Keratinocyte (primary cell): ENCODE results near the gene AIG1. TPM values are rescaled to one million over a fixed set of nuclear protein-coding genes. Genes with fewer than 3 reads are reported as not detected.

ENCODE experiments used
- DNase-seq: peaks from one replicate; pipeline ENCODE4 v3.0.0-alpha.2; 2011; ENCODE audit warnings: low read depth, missing footprints, low spot score
- FAIRE-seq: peaks from 2 replicates; lab custom pipeline; 2011; peaks lifted over from hg19 to GRCh38; lab: Jason Lieb, UNC
- H2AFZ ChIP-seq: 2 replicates; pipeline ENCODE4 v1.6.0; 2012; ENCODE audit warnings: low read length, control low read depth, inconsistent platforms; ENCODE audit not compliant: control insufficient read depth
- H3K27ac ChIP-seq: 2 replicates; pipeline ENCODE4 v1.5.1; 2011; ENCODE audit warnings: low read length; ENCODE audit not compliant: control insufficient read depth, insufficient read depth
- H3K27me3 ChIP-seq: 3 replicates; pipeline ENCODE4 v1.6.0; 2011; ENCODE audit warnings: low read length; ENCODE audit not compliant: control insufficient read depth, insufficient read depth; ENCODE audit errors: extremely low read depth
- H3K36me3 ChIP-seq, 2 experiments: 2 replicates in 1 of 2; 3 replicates in 1 of 2; pipeline ENCODE4 v1.5.1; 2011; ENCODE audit warnings: low read length in 2 of 2, mild to moderate bottlenecking in 1 of 2; ENCODE audit not compliant: control insufficient read depth in 2 of 2, insufficient read depth in 2 of 2; ENCODE audit errors: extremely low read depth in 1 of 2
- H3K4me1 ChIP-seq: 3 replicates; pipeline ENCODE4 v1.5.1; 2011; ENCODE audit warnings: low read length; ENCODE audit not compliant: control insufficient read depth, insufficient read depth; ENCODE audit errors: extremely low read depth
- H3K4me2 ChIP-seq: 3 replicates; pipeline ENCODE4 v1.6.0; 2011; ENCODE audit warnings: low read depth, low read length; ENCODE audit not compliant: control insufficient read depth, insufficient read depth; ENCODE audit errors: extremely low read depth
- H3K4me3 ChIP-seq, 3 experiments: fragments of 200-600 bp in 1 of 3; sonication (generic) in 1 of 3; 2 replicates in 2 of 3; 3 replicates in 1 of 3; pipeline ENCODE4 v1.5.1; 2011 to 2016; ENCODE audit warnings: low read length in 3 of 3, mild to moderate bottlenecking in 3 of 3, control low read depth in 2 of 3, inconsistent platforms in 1 of 3, low read depth in 1 of 3, mixed read lengths in 1 of 3, mixed run types in 1 of 3, moderate library complexity in 1 of 3; ENCODE audit not compliant: control insufficient read depth in 2 of 3, insufficient read depth in 2 of 3; ENCODE audit errors: extremely low read depth in 1 of 3
- H3K79me2 ChIP-seq: 2 replicates; pipeline ENCODE4 v1.6.0; 2012; ENCODE audit warnings: low read length; ENCODE audit not compliant: control insufficient read depth, insufficient read depth
- H3K9ac ChIP-seq: 3 replicates; pipeline ENCODE4 v1.6.0; 2011; ENCODE audit warnings: low read length; ENCODE audit not compliant: control insufficient read depth, insufficient read depth; ENCODE audit errors: extremely low read depth
- H3K9me1 ChIP-seq: 3 replicates; pipeline ENCODE4 v1.6.0; 2011; ENCODE audit warnings: low read length; ENCODE audit not compliant: control insufficient read depth, insufficient read depth; ENCODE audit errors: extremely low read depth
- H3K9me3 ChIP-seq: 2 replicates; pipeline ENCODE4 v1.5.1; 2012; ENCODE audit warnings: low read depth, low read length; ENCODE audit not compliant: control insufficient read depth
- H4K20me1 ChIP-seq: 3 replicates; pipeline ENCODE4 v1.6.0; 2011; ENCODE audit warnings: low read length; ENCODE audit not compliant: control insufficient read depth, insufficient read depth; ENCODE audit errors: extremely low read depth
- EZH2 ChIP-seq: IDR thresholded peaks from one replicate; pipeline ENCODE4 v1.6.1; 2012; ENCODE audit warnings: inconsistent platforms, mild to moderate bottlenecking, low read length, moderate library complexity
- dilution Hi-C: fragments of 300-500 bp; cut with MboI; formaldehyde crosslinking; loops from one replicate; pipeline ENCODE4 v1.7.0; 2020; ENCODE audit warnings: low sequenced_read_pairs; ENCODE audit not compliant: extremely low pct_ligation_motif_present
- polyA plus RNA-seq, 5 experiments: library from polyadenylated mRNA; depleted of rRNA in 3 of 5; stranded (reverse) in 3 of 5; stranded (forward) in 1 of 5; unstranded in 1 of 5; fragments of >200 nt; gene quantifications; 1 replicate in 1 of 5; 2 replicates in 3 of 5; 3 replicates in 1 of 5; pipeline versions ENCODE4 v1.2.1 to v1.2.3, GENCODE V29; 2011 to 2012; ENCODE audit warnings: missing spikeins in 2 of 5, low read depth in 1 of 5, low replicate concordance in 1 of 5
- TF ChIP-seq, protein P1 (sequence below), 3 experiments: IDR thresholded peaks in 1 of 3; conservative IDR thresholded peaks in 1 of 3; optimal IDR thresholded peaks in 1 of 3; 2 replicates in 2 of 3; 3 replicates in 1 of 3; pipeline versions ENCODE3 to v1.5.1; 2011; ENCODE audit warnings: low read length in 3 of 3, mild to moderate bottlenecking in 3 of 3, moderate library complexity in 2 of 3, control low read depth in 1 of 3, inconsistent platforms in 1 of 3; ENCODE audit not compliant: insufficient read depth in 2 of 3; ENCODE audit errors: extremely low read depth in 1 of 3

AIG1 gene
- polyA plus RNA-seq, 1 donor (not counting 4 experiments of a cell fraction or from before 2014, with no cell fraction given): 77.1 TPM

DNA sequence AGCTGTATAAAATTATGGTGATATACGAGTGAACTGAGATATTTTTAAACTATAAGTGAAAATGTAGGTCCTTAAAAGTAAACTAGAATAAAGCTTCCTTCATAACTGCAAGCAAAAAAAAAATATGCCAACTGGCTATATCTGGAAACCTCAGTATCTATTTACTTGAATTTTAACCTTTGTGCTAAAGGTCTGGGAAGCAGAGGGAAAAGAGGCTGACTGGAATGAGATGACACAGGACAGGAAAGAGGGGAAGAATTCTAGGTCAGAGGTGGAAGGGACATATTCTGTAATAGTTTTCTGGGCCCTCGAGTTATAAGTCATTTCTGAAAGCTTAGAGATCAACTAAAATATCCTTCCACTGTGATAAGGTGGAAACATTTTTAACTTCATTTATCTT, 46.8 kb downstream of the AIG1 start:
- no peak overlapping the region for H2AFZ ChIP-seq
- H3K27ac ChIP-seq: no peak overlapping the region
- H3K36me3 ChIP-seq: peaks cover 0 to 3% of the 10 kb centered on the region in 2 experiments
- no peak overlapping the region for H3K4me2 ChIP-seq
- dilution Hi-C loops: no loop called here
- DNase-seq (no peak), FAIRE-seq (no peak)
- H3K9me1 ChIP-seq: no peaks in the 10 kb centered on the region
- no peaks in the 10 kb centered on the region for H3K27me3 ChIP-seq
- no peaks in the 10 kb centered on the region for H3K79me2 ChIP-seq
- H4K20me1 ChIP-seq: no peaks in the 10 kb centered on the region
- TF ChIP-seq EZH2: no peak
- TF ChIP-seq, protein P1, sequence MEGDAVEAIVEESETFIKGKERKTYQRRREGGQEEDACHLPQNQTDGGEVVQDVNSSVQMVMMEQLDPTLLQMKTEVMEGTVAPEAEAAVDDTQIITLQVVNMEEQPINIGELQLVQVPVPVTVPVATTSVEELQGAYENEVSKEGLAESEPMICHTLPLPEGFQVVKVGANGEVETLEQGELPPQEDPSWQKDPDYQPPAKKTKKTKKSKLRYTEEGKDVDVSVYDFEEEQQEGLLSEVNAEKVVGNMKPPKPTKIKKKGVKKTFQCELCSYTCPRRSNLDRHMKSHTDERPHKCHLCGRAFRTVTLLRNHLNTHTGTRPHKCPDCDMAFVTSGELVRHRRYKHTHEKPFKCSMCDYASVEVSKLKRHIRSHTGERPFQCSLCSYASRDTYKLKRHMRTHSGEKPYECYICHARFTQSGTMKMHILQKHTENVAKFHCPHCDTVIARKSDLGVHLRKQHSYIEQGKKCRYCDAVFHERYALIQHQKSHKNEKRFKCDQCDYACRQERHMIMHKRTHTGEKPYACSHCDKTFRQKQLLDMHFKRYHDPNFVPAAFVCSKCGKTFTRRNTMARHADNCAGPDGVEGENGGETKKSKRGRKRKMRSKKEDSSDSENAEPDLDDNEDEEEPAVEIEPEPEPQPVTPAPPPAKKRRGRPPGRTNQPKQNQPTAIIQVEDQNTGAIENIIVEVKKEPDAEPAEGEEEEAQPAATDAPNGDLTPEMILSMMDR (optimal IDR thresholded peaks at IDR 0.05 in 1 of 3, IDR thresholded peaks at IDR 0.05 in 1 of 3, conservative IDR thresholded peaks at IDR 0.05 in 1 of 3; ENCODE audit: extremely low read depth in 1 of 3, insufficient read depth in 2 of 3, low read length in 3 of 3): no peak
- H3K4me3 ChIP-seq: no peak overlapping the region
- H3K9me3 ChIP-seq: no peaks in the 10 kb centered on the region
- peaks cover 10% of the 10 kb centered on the region for H3K4me1 ChIP-seq
- no peak overlapping the region for H3K9ac ChIP-seq

GRCh38 chr6:143107911-143108761, 47.4 kb downstream of the AIG1 start:
- peaks cover 0 to 3% of the 10 kb centered on the region in 2 experiments for H3K36me3 ChIP-seq
- dilution Hi-C loops: no loop called here
- H3K9ac ChIP-seq: no peak overlapping the region
- no peaks in the 10 kb centered on the region for H3K79me2 ChIP-seq
- no peaks in the 10 kb centered on the region for H4K20me1 ChIP-seq
- DNase-seq: no peak
- no peak for TF ChIP-seq EZH2
- TF ChIP-seq, protein P1 (optimal IDR thresholded peaks at IDR 0.05 in 1 of 3, IDR thresholded peaks at IDR 0.05 in 1 of 3, conservative IDR thresholded peaks at IDR 0.05 in 1 of 3; ENCODE audit: extremely low read depth in 1 of 3, insufficient read depth in 2 of 3, low read length in 3 of 3): no peak
- H3K4me1 ChIP-seq: peaks cover 10% of the 10 kb centered on the region
- H3K27ac ChIP-seq: no peak overlapping the region
- no peak overlapping the region for H3K4me2 ChIP-seq
- H3K9me3 ChIP-seq: no peaks in the 10 kb centered on the region
- no peak for FAIRE-seq
- no peak overlapping the region for H2AFZ ChIP-seq
- H3K9me1 ChIP-seq: no peaks in the 10 kb centered on the region
- H3K4me3 ChIP-seq: no peak overlapping the region
- no peaks in the 10 kb centered on the region for H3K27me3 ChIP-seq
